K562 (cell line): Measurements from ENCODE around the gene CABP2. TPM values are rescaled to one million over a fixed set of nuclear protein-coding genes. Genes with fewer than 3 reads are reported as not detected.

Experiments used
- ATAC-seq: fragments of 200-7000 bp; cut with Tn5 transposase; 3 replicates; pipeline ENCODE4 v1.9.1; 2020; ENCODE audit warnings: moderate library complexity
- BruUV-seq: library from RNA; stranded (reverse); fragments of 400-500 nt; replicated peaks from 2 replicates; lab custom pipeline; 2021; lab: Mats Ljungman, UMichigan
- CTCF ChIA-PET: fragments of 300-600 bp; formaldehyde crosslinking; extraction: SDS; loops from one replicate; lab custom pipeline; 2021; ENCODE audit warnings: low intra/inter-chr PET ratio; lab: Yijun Ruan, JAX
- POLR2A ChIA-PET: fragments of 300-600, 350-650 bp; sonication (Branson Sonifier 250); formaldehyde crosslinking; extraction: SDS; loops from one replicate; lab custom pipeline; 2021; ENCODE audit warnings: antibody characterized with exemption, inconsistent platforms; lab: Yijun Ruan, JAX
- DNase-seq, 4 experiments: peaks; one replicate each; pipeline versions ENCODE4 v3.0.0 to v3.0.0-alpha.2; 2011 to 2018; ENCODE audit warnings: low spot score in 3 of 4, mixed read lengths in 3 of 4; ENCODE audit errors: extremely low read depth in 1 of 4
- FAIRE-seq: peaks from 2 replicates; lab custom pipeline; 2011; peaks lifted over from hg19 to GRCh38; lab: Jason Lieb, UNC
- H2AFZ ChIP-seq: 2 replicates; pipeline ENCODE4 v1.6.0; 2011; ENCODE audit warnings: low read depth, low read length, control low read depth, inconsistent platforms
- H3K27ac ChIP-seq: fragments of 200-600 bp; 3 replicates; pipeline ENCODE4 v1.8.0; 2011; ENCODE audit warnings: low read depth, mild to moderate bottlenecking, control low read depth, inconsistent platforms, low read length, moderate library complexity, mixed read lengths; ENCODE audit errors: extremely low read depth
- H3K27me3 ChIP-seq, 2 experiments: fragments of 300-600 bp in 1 of 2; 2 replicates in 1 of 2; 3 replicates in 1 of 2; pipeline versions ENCODE4 v1.6.0 to v1.8.0; 2011; ENCODE audit warnings: inconsistent platforms in 2 of 2, low read length in 2 of 2, mild to moderate bottlenecking in 1 of 2, mixed read lengths in 1 of 2, moderate library complexity in 1 of 2; ENCODE audit not compliant: control insufficient read depth in 2 of 2, insufficient read depth in 2 of 2
- H3K36me3 ChIP-seq: fragments of 300-600 bp; 3 replicates; pipeline ENCODE4 v1.8.0; 2011; ENCODE audit warnings: mild to moderate bottlenecking, low read length, inconsistent platforms; ENCODE audit not compliant: control insufficient read depth, insufficient read depth
- H3K4me1 ChIP-seq, 2 experiments: fragments of 200-600 bp in 1 of 2; replicated peaks in 1 of 2; 2 replicates in 1 of 2; 3 replicates in 1 of 2; pipeline versions ENCODE4 v1.5.1 to v1.8.0; 2011; ENCODE audit warnings: inconsistent platforms in 2 of 2, low read length in 2 of 2, mild to moderate bottlenecking in 1 of 2, mixed read lengths in 1 of 2, moderate library complexity in 1 of 2; ENCODE audit not compliant: control insufficient read depth in 2 of 2, insufficient read depth in 2 of 2
- H3K4me2 ChIP-seq: 2 replicates; pipeline ENCODE4 v1.6.1; 2011; ENCODE audit warnings: low read length, control low read depth, inconsistent platforms, mixed read lengths; ENCODE audit not compliant: insufficient read depth
- H3K4me3 ChIP-seq: fragments of 200-600 bp; sonication (generic), shearing (Covaris generic); 2 replicates; pipeline ENCODE4 v1.5.1; 2016; ENCODE audit warnings: control low read depth, inconsistent platforms
- H3K79me2 ChIP-seq: fragments of 200-600 bp; 3 replicates; pipeline ENCODE4 v1.8.0; 2011; ENCODE audit warnings: low read length, inconsistent platforms; ENCODE audit not compliant: control insufficient read depth, insufficient read depth
- H3K9ac ChIP-seq, 2 experiments: 2 replicates each; pipeline versions ENCODE4 v1.6.0 to v1.6.1; 2011; ENCODE audit warnings: low read depth in 2 of 2, low read length in 2 of 2, control low read depth in 1 of 2, inconsistent platforms in 1 of 2, mild to moderate bottlenecking in 1 of 2, mixed read lengths in 1 of 2; ENCODE audit not compliant: insufficient read depth in 1 of 2
- H3K9me1 ChIP-seq: one replicate; pipeline ENCODE4 v1.6.0; 2011; ENCODE audit warnings: inconsistent platforms, mild to moderate bottlenecking, low read length, moderate library complexity; ENCODE audit not compliant: control insufficient read depth, insufficient read depth
- H3K9me3 ChIP-seq: replicated peaks from 2 replicates; pipeline ENCODE4 v1.5.1; 2011; ENCODE audit warnings: low read depth, low read length, inconsistent platforms; ENCODE audit not compliant: control insufficient read depth, insufficient read depth
- H4K20me1 ChIP-seq: replicated peaks from 2 replicates; pipeline ENCODE4 v1.6.1; 2011; ENCODE audit warnings: low read length, inconsistent platforms, mixed read lengths; ENCODE audit not compliant: control insufficient read depth, insufficient read depth
- ELF1 ChIP-seq: fragments of 200-800 bp; sonication (Bioruptor generic); IDR thresholded peaks from 2 replicates; pipeline ENCODE4 v1.6.1; 2016; ENCODE audit warnings: missing genetic modification characterization, missing compliant biosample characterization
- GABPA ChIP-seq: fragments of 200-800 bp; sonication (Bioruptor generic); conservative IDR thresholded peaks from 2 replicates; pipeline ENCODE4 v1.6.1; 2016; ENCODE audit warnings: low read depth, missing genetic modification characterization, missing compliant biosample characterization
- HDAC1 ChIP-seq, 2 experiments: fragments of 450-650 bp; IDR thresholded peaks; 2 replicates each; pipeline ENCODE4 v1.6.1; 2016 to 2017; ENCODE audit warnings: inconsistent platforms in 1 of 2, mild to moderate bottlenecking in 1 of 2, moderate library complexity in 1 of 2
- MIER1 ChIP-seq: fragments of 450-650 bp; IDR thresholded peaks from 2 replicates; pipeline ENCODE4 v1.6.1; 2016; ENCODE audit warnings: antibody characterized with exemption, mild to moderate bottlenecking, low read depth
- NELFE ChIP-seq: IDR thresholded peaks from 2 replicates; pipeline ENCODE4 v1.6.1; 2011; ENCODE audit warnings: mild to moderate bottlenecking; ENCODE audit not compliant: insufficient read depth, insufficient read length
- WGBS: fragments of 100-300 bp; shearing (Covaris generic); methylation state at CpG from one replicate; pipeline ENCODE4 v1.1.6; 2016; ENCODE audit warnings: low coverage, mixed read lengths; ENCODE audit not compliant: insufficient coverage; ENCODE audit errors: missing lambda C conversion rate; 5-methylcytosine and 5-hydroxymethylcytosine counted together
- in situ Hi-C: fragments of 300-500 bp; cut with MboI; formaldehyde crosslinking; loops from 4 replicates; pipeline ENCODE4 v1.15.0; 2018; ENCODE audit warnings: inconsistent platforms, mixed read lengths
- intact Hi-C: fragments of 100-400 bp; cut with micrococcal nuclease; formaldehyde crosslinking; loops from 2 replicates; pipeline ENCODE4 v1.14.2; 2022
- polyA plus RNA-seq, 8 experiments: library from polyadenylated mRNA; depleted of rRNA in 4 of 8; stranded (reverse) in 5 of 8; unstranded in 3 of 8; fragments of >200 nt; fragmentation: Nextera tagmentation in 2 of 8; fragmentation: Illumina TruSeq in 1 of 8; extraction: Ambion mirVana in 2 of 8; extraction: Trizol in 1 of 8; gene quantifications; 2 replicates each; pipeline versions ENCODE4 v1.2.1 to v1.2.3, GENCODE V29; 2011 to 2014; ENCODE audit warnings: inconsistent platforms in 1 of 8, missing spikeins in 1 of 8
- total RNA-seq, 7 experiments: library from RNA; depleted of rRNA in 6 of 7; stranded (reverse); fragments of >200 nt in 6 of 7; fragmentation: Illumina TruSeq in 2 of 7; extraction: Trizol in 2 of 7; gene quantifications; 2 replicates each; pipeline versions ENCODE4 v1.2.1 to v1.2.3, GENCODE V29; 2011 to 2021; ENCODE audit warnings: low replicate concordance in 1 of 7
- TF ChIP-seq, protein P1 (sequence below): IDR thresholded peaks from 3 replicates; pipeline ENCODE4 v1.6.1; 2011; ENCODE audit warnings: borderline replicate concordance, mild to moderate bottlenecking, moderate library complexity; ENCODE audit not compliant: insufficient read length; ENCODE audit errors: extremely low read depth
- TF ChIP-seq, protein P2 (sequence below): fragments of 250-450 bp; sonication (Bioruptor Pico); IDR thresholded peaks from 2 replicates; pipeline ENCODE4 v1.5.0; 2021
- TF ChIP-seq, protein P3 (sequence below): fragments of 150-350 bp; conservative IDR thresholded peaks from 2 replicates; pipeline ENCODE4 v1.6.1; 2014; ENCODE audit warnings: low read length
- TF ChIP-seq, protein P4 (sequence below), 2 experiments: fragments of 450-650 bp; IDR thresholded peaks; 2 replicates each; pipeline ENCODE4 v1.6.1; 2016
- TF ChIP-seq, protein P5 (sequence below): fragments of 250-450 bp; sonication (Bioruptor Pico); IDR thresholded peaks from 2 replicates; pipeline ENCODE4 v1.5.0; 2021; ENCODE audit warnings: mild to moderate bottlenecking, moderate library complexity

Gene CABP2
- total and polyA plus RNA-seq, 9 of the 15 experiments (the other 6 are each of a cell fraction or from before 2014, with no cell fraction given) = not detected

DNA sequence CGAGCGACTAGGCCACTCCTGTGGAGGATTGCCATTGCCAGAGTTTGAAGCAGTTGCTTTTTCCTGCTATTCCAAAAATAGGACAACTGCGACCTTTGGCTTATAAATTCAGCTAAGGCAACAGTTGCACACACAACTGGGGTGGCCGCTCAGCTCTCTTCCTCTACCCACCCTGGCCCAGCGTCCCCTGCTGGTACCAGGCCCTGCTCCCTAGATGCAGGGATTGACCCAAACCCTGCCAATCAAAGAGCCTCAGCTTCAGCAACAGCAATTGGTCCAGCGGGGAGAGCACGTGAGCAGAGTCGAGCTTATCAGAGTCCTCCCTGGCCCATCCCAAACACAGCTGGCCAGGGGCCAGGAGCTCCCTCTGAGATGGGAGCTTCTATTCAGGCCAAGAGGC lies 22.0 kb upstream of the CABP2 start:
- FAIRE-seq = peak; percentile 87
- Histone ChIP-seq H2AFZ (peak overlapping the region; percentile 34; the same call in 1 of the 2 replicates), H3K9me1 (no peaks in the 10 kb centered on the region), H4K20me1 (no peaks in the 10 kb centered on the region), H3K27ac (no peak overlapping the region), H3K9ac (no peak overlapping the region), H3K79me2 (no peaks in the 10 kb centered on the region), H3K27me3 (no peaks in the 10 kb centered on the region), H3K36me3 (no peaks in the 10 kb centered on the region), H3K9me3 (no peaks in the 10 kb centered on the region), H3K4me3 (no peak overlapping the region), H3K4me2 (no peak overlapping the region; the same call in 1 of the 2 replicates), H3K4me1 (peaks cover 11 to 14% of the 10 kb centered on the region in 2 experiments; a peak in 4 of 5 replicates)
- ChIA-PET POLR2A (interaction anchor here (0.6 to 2.7 kb wide), 5 partner anchors 9 to 77 kb away, joined by 3 to 10 read pairs (median 3); no protein-coding TSS in a partner anchor), CTCF (no interaction called here)
- WGBS = 27% methylated on average over 8 of the region's 8 CpGs
- ATAC-seq = peak; percentile 98
- in situ Hi-C loops = loop anchor here (25.0 kb wide), 1 partner anchor 1142 kb away; the partner anchor contains the start of gene GAL
- intact Hi-C loops = no loop called here
- BruUV-seq = no TSS peak
- DNase-seq = peak; percentile 49 to 89 (median 72)
- no peak for TF ChIP-seq MIER1
- TF ChIP-seq, protein P1, sequence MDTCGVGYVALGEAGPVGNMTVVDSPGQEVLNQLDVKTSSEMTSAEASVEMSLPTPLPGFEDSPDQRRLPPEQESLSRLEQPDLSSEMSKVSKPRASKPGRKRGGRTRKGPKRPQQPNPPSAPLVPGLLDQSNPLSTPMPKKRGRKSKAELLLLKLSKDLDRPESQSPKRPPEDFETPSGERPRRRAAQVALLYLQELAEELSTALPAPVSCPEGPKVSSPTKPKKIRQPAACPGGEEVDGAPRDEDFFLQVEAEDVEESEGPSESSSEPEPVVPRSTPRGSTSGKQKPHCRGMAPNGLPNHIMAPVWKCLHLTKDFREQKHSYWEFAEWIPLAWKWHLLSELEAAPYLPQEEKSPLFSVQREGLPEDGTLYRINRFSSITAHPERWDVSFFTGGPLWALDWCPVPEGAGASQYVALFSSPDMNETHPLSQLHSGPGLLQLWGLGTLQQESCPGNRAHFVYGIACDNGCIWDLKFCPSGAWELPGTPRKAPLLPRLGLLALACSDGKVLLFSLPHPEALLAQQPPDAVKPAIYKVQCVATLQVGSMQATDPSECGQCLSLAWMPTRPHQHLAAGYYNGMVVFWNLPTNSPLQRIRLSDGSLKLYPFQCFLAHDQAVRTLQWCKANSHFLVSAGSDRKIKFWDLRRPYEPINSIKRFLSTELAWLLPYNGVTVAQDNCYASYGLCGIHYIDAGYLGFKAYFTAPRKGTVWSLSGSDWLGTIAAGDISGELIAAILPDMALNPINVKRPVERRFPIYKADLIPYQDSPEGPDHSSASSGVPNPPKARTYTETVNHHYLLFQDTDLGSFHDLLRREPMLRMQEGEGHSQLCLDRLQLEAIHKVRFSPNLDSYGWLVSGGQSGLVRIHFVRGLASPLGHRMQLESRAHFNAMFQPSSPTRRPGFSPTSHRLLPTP = no peak
- no peak for TF ChIP-seq HDAC1 (IDR thresholded peaks at IDR 0.05)
- TF ChIP-seq, protein P2, sequence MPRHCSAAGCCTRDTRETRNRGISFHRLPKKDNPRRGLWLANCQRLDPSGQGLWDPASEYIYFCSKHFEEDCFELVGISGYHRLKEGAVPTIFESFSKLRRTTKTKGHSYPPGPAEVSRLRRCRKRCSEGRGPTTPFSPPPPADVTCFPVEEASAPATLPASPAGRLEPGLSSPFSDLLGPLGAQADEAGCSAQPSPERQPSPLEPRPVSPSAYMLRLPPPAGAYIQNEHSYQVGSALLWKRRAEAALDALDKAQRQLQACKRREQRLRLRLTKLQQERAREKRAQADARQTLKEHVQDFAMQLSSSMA = no peak
- TF ChIP-seq, protein P3, sequence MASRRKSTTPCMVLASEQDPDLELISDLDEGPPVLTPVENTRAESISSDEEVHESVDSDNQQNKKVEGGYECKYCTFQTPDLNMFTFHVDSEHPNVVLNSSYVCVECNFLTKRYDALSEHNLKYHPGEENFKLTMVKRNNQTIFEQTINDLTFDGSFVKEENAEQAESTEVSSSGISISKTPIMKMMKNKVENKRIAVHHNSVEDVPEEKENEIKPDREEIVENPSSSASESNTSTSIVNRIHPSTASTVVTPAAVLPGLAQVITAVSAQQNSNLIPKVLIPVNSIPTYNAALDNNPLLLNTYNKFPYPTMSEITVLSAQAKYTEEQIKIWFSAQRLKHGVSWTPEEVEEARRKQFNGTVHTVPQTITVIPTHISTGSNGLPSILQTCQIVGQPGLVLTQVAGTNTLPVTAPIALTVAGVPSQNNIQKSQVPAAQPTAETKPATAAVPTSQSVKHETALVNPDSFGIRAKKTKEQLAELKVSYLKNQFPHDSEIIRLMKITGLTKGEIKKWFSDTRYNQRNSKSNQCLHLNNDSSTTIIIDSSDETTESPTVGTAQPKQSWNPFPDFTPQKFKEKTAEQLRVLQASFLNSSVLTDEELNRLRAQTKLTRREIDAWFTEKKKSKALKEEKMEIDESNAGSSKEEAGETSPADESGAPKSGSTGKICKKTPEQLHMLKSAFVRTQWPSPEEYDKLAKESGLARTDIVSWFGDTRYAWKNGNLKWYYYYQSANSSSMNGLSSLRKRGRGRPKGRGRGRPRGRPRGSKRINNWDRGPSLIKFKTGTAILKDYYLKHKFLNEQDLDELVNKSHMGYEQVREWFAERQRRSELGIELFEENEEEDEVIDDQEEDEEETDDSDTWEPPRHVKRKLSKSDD = no peak
- TF ChIP-seq, protein P4, sequence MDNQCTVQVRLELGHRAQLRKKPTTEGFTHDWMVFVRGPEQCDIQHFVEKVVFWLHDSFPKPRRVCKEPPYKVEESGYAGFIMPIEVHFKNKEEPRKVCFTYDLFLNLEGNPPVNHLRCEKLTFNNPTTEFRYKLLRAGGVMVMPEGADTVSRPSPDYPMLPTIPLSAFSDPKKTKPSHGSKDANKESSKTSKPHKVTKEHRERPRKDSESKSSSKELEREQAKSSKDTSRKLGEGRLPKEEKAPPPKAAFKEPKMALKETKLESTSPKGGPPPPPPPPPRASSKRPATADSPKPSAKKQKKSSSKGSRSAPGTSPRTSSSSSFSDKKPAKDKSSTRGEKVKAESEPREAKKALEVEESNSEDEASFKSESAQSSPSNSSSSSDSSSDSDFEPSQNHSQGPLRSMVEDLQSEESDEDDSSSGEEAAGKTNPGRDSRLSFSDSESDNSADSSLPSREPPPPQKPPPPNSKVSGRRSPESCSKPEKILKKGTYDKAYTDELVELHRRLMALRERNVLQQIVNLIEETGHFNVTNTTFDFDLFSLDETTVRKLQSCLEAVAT (IDR thresholded peaks at IDR 0.05) = no peak
- no peak for TF ChIP-seq NELFE
- TF ChIP-seq GABPA (tag) = no peak
- TF ChIP-seq, protein P5, sequence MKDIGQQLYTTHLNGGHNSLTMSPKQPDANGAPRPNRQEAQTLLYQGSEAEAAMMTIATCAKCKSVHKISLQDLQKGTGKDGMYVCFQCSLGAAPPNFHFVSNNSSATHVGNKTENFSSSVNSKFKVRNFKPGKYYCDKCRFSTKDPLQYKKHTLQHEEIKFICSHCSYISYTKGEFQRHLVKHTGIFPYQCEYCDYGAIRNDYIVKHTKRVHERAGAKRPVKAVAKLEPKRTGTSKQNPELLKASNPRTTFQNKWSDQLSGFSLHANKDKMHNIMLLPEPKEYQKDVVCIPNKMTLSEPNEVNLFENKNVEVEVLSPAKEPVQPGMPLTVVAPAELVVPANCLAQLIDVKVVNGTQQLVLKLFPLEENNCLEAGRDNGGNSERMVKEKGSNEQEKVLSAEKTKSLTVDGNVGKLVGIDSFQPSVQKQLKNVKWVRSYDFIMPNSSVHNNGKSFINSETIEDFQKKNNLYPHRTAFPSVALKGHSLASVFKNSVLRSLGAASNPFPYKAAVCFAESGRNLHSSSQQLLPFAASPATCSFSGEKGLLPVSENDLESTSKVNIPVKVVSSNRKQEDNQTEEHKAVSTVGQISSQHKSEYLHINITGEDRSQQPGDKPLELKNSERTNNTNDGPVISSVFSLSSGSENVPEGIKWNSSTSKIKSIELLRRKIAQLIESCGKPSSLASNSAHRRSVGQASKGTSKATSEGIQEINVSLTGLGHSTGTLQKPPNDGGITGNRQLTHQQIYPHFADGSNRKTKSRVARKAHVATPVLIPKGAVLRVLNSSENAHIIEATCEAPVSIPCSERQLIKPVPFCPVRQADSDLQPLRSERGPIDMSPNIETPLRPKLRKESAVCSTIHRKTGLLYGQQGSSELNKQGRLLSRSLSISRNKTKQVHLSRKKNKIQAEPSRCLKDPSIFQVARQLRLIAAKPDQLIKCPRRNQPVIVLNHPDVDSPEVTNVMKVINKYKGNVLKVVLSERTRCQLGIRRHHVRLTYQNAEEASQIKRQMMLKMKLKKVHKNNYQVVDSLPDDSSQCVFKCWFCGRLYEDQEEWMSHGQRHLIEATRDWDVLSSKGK (CRISPR knock-in tag) = no peak
- no peak for TF ChIP-seq ELF1 (tag)
